ENCODE measurements around the gene EFNA4. TPM values are rescaled to one million over a fixed set of nuclear protein-coding genes. Genes with fewer than 3 reads are reported as not detected.

Gene EFNA4
- polyA plus RNA-seq, 1 of the 3 experiments (the other 2 are of a cell fraction): 17.7 TPM

- TF ChIP-seq SMC3 (IDR thresholded peaks at IDR 0.05; ENCODE audit: low read depth, low read length) (peak; percentile 83), IRF3 (IDR thresholded peaks at IDR 0.05; ENCODE audit: low read depth, low read length) (no peak), ZBTB33 (IDR thresholded peaks at IDR 0.05; ENCODE audit: borderline replicate concordance, low read depth) (no peak), RAD21 (IDR thresholded peaks at IDR 0.05; ENCODE audit: low read length) (peak; percentile 67)
Measured at GRCh38 chr1:155017041-155017945, 46.2 kb upstream of the EFNA4 start (continued).

- Histone ChIP-seq H3K4me1 (ENCODE audit: control insufficient read depth in 1 of 2, insufficient read depth in 2 of 2, low read depth in 1 of 2, low read length in 1 of 2) (peaks cover 0 to 8% of the 10 kb centered on the region in 2 experiments; a peak in 1 of 4 replicates), H3K79me2 (ENCODE audit: insufficient read depth) (no peaks in the 10 kb centered on the region), H3K9ac (no peak overlapping the region), H3K36me3 (replicated peaks in 1 of 2; ENCODE audit: control insufficient read depth in 1 of 2, insufficient read depth in 2 of 2, low read length in 1 of 2) (peaks cover 0 to 22% of the 10 kb centered on the region in 2 experiments), H3K27ac (ENCODE audit: low read depth in 2 of 2, low read length in 1 of 2) (no peak overlapping the region), H3K9me2 (no peaks in the 10 kb centered on the region), H3K27me3 (ENCODE audit: insufficient read depth) (no peaks in the 10 kb centered on the region), H3K4me3 (ENCODE audit: low read depth in 2 of 2, low read length in 1 of 2) (no peak overlapping the region), H2AFZ (ENCODE audit: low read depth) (no peak overlapping the region), H3K9me3 (no peaks in the 10 kb centered on the region), H3K4me2 (no peak overlapping the region), H4K20me1 (ENCODE audit: insufficient read depth) (no peaks in the 10 kb centered on the region), H3F3A (replicated peaks; ENCODE audit: insufficient read depth) (peaks cover 6% of the 10 kb centered on the region)
- TF ChIP-seq GATA2 (CRISPR knock-in tag; IDR thresholded peaks at IDR 0.05): no peak
- TF ChIP-seq RFX5 (IDR thresholded peaks at IDR 0.05; ENCODE audit: low read length): no peak
- TF ChIP-seq PBX3 (IDR thresholded peaks at IDR 0.05): no peak
- TF ChIP-seq EZH2phosphoT487 (IDR thresholded peaks at IDR 0.05; ENCODE audit: borderline replicate concordance, low read depth): no peak
- TF ChIP-seq TAF1 (IDR thresholded peaks at IDR 0.05; ENCODE audit: borderline replicate concordance, low read depth, low read length): no peak
- no peak for TF ChIP-seq SMC3 (IDR thresholded peaks at IDR 0.05; ENCODE audit: low read depth, low read length)
- TF ChIP-seq RAD21 (IDR thresholded peaks at IDR 0.05; ENCODE audit: low read length): no peak
- no peak for TF ChIP-seq CHD2 (IDR thresholded peaks at IDR 0.05; ENCODE audit: low read length, partially characterized antibody)
- TF ChIP-seq MXI1 (IDR thresholded peaks at IDR 0.05; ENCODE audit: low read depth, low read length): no peak
- no peak for TF ChIP-seq FOSL2 (IDR thresholded peaks at IDR 0.05; ENCODE audit: borderline replicate concordance, low read depth)
- no peak for TF ChIP-seq MAX (IDR thresholded peaks at IDR 0.05; ENCODE audit: low read depth)
- no peak for TF ChIP-seq SIN3A (IDR thresholded peaks at IDR 0.05; ENCODE audit: borderline replicate concordance, low read depth, low read length)
- TF ChIP-seq MEF2A (IDR thresholded peaks at IDR 0.05; ENCODE audit: borderline replicate concordance, low read depth): no peak
- POLR2A ChIA-PET: interaction anchor here (0.6 to 0.9 kb wide), 3 partner anchors 14 to 62 kb away, joined by 3 to 4 read pairs (median 3); partner anchors contain the start of genes PBXIP1 and PYGO2
- no peak for DNase-seq
- 72% methylated on average over 4 of the region's 6 CpGs for WGBS (ENCODE audit: low lambda C conversion rate)
- CTCF ChIA-PET: interaction anchor here (0.6 to 9.3 kb wide), 40 partner anchors 8 to 462 kb away, joined by 3 to 149 read pairs (median 8); partner anchors contain the start of genes ADAM15, CKS1B, DCST1 and DCST2
Measured at GRCh38 chr1:155017946-155018316, 45.6 kb upstream of the EFNA4 start.
